Astrocyte of the cerebellum (primary cell): ENCODE results near the gene SHISA7.
A peak's percentile ranks its signal among the peaks of the same experiment; 100 is the strongest.

Experiments used
- DNase-seq: peaks from one replicate; pipeline ENCODE4 v3.0.0-alpha.2; 2011; ENCODE audit warnings: low read depth
- H3K4me3 ChIP-seq: 2 replicates; pipeline ENCODE4 v1.5.1; 2011; ENCODE audit warnings: mild to moderate bottlenecking, low read depth, low read length, moderate library complexity
- in situ Hi-C: cut with HindIII; loops from 2 replicates; pipeline ENCODE4 v1.10.0; 2017; ENCODE audit warnings: low sequenced_read_pairs
- TF ChIP-seq, protein P1 (sequence below): IDR thresholded peaks from 2 replicates; pipeline ENCODE4 v1.5.1; 2012; ENCODE audit warnings: low read length, low read depth, moderate library complexity, mild to moderate bottlenecking; ENCODE audit errors: missing control alignments

The SHISA7 gene

DNA sequence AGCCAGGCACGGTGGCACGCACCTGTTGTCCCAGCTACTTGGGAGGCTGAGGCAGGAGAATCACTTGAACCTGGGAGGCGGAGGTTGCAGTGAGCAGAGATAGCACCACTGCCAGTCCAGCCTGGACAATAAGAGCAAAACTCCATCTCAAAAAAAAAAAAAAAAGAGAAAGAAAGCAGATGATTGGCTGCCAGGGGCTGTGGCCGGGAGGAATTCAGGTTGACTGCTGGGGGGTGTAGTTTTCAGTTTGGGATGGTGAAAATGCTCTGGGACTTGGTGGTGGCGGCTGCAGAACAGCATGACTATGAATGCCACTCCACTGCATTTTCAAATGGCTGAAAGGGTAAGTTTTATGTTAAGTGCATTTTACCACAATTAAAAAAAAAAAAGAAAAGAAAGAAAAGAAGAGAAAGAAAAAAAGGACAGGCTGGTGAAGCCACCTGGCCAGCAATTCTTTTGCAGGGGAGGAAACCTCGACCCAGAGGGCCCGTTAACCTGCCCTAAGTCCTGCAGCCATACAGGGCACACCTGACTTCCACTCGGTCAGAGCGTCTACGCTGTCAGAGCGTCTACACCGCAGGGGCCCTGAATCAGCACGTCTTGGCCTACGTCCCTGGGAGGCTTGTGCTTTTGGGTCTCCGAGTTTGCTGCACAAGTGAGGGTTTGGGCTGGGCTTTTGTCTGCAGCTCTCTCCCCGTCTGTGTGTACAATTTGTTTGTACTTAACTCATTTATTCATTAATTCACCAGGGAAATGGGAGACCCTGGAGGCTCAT is 14.8 kb upstream of the SHISA7 start:
- H3K4me3 ChIP-seq: no peak overlapping the region
- TF ChIP-seq, protein P1, sequence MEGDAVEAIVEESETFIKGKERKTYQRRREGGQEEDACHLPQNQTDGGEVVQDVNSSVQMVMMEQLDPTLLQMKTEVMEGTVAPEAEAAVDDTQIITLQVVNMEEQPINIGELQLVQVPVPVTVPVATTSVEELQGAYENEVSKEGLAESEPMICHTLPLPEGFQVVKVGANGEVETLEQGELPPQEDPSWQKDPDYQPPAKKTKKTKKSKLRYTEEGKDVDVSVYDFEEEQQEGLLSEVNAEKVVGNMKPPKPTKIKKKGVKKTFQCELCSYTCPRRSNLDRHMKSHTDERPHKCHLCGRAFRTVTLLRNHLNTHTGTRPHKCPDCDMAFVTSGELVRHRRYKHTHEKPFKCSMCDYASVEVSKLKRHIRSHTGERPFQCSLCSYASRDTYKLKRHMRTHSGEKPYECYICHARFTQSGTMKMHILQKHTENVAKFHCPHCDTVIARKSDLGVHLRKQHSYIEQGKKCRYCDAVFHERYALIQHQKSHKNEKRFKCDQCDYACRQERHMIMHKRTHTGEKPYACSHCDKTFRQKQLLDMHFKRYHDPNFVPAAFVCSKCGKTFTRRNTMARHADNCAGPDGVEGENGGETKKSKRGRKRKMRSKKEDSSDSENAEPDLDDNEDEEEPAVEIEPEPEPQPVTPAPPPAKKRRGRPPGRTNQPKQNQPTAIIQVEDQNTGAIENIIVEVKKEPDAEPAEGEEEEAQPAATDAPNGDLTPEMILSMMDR: no peak
- in situ Hi-C loops: no loop called here
- DNase-seq: no peak

DNA sequence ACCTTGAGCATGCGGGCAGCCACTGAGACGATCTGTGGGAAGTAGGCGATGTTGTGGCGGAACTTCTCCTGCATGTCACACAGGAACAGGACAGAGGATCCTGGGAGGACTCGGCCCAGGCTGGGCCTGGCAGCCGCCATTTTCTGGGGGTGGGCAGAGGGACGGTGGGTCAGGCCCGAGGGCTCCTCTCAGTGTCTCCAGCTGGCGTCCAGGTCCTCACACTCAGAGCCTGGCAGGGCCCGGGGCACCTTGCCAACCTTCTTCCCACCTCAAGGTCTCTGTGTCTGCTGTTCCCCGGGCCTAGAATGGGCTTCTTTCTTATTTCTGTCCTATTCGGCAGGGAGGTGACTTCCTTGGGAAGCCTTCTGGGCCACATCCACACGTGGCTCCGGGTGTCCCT is 13.2 kb upstream of the SHISA7 start:
- DNase-seq: no peak
- in situ Hi-C loops: no loop called here
- TF ChIP-seq, protein P1: no peak
- no peak overlapping the region for H3K4me3 ChIP-seq

DNA sequence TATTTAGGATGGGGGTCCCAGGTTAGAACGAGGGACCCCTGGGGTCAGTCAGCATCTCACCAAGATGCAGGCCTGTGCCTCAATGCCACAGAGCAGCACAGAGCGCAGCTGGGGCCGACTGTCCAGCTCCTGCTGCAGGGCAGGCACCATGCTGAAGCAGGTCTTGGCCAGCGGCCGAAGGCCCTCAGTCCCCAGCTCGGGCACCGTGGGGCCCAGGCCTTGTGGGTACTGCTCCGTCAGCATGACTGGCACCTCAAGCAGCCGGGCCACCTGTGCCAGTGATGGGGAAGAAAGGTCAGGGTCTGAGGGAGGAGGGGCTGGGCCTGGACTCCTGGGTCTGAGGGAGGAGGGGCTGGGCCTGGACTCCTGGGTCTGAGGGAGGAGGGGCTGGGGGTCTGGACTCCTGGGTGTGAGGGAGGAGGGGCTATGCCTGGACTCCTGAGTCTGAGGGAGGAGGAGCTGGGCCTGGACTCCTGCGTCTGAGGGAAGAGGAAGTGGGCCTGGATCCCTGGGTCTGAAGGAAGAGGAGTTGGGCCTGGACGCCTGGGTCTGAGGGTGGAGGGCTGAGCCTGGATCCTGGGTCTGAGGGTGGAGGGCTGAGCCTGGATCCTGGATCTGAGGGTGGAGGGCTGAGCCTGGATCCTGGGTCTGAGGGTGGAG is 12.6 kb upstream of the SHISA7 start:
- in situ Hi-C loops: no loop called here
- TF ChIP-seq, protein P1: no peak
- no peak for DNase-seq
- no peak overlapping the region for H3K4me3 ChIP-seq

DNA sequence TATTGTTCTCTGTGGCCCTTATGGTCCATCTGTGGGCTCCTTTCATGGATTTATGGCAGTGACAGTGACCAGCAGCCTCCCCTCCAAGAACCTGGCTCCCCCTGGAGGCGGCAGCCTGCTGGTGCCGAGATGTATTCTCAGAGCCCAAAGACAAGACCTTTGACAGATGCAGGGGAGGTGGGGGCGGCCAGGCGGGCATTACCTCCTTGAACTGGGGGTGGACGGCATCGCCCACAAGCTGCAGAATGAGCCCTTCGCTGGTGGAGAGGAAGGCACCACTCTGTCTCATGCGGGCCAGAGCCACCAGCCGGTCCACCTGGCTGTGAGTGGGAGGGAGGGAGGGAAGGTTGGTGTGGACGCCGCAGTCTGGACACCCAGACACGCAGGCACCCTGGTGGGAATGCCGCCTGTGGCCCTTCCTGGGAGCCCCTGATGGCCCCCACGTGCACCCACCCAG is 11.7 kb upstream of the SHISA7 start:
- H3K4me3 ChIP-seq: no peak overlapping the region
- TF ChIP-seq, protein P1: peak; percentile 75
- DNase-seq: no peak
- in situ Hi-C loops: no loop called here

DNA sequence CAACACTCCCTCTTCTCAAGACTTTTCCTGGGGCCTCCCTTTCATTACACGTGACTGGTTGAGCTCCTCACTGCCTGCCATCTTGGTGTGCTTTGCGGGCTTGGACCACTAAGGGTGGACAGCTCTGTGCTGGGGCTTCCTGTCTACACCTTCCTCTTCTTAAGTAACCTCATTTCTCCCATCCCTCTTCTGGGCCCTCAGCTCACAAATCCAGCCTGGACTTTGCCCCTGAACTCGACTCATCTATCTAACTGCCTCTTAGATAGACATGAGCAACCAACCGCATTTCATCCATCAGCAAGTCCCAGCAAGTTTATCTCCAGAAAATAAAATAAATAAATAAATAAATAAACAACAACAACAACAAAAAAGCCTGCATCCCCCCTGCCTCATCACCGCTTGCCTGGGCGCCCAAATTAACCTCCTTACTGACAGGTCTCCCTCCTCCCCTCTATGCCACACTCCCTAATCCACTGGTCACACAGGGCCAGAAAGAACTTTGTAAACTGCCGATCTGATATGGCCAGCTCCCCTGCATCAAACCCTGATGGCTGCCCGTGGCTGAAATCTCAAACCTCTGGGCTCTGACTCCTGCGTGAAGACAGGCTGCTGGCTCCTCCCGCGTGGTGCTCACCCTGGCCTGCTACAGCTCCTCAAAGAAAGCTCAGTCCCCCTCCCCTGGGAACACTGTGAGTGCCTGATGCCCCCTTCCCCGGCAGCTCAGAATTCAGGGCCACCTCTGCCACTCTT is 10.6 kb upstream of the SHISA7 start:
- in situ Hi-C loops: no loop called here
- H3K4me3 ChIP-seq: no peak overlapping the region
- TF ChIP-seq, protein P1: no peak
- no peak for DNase-seq

DNA sequence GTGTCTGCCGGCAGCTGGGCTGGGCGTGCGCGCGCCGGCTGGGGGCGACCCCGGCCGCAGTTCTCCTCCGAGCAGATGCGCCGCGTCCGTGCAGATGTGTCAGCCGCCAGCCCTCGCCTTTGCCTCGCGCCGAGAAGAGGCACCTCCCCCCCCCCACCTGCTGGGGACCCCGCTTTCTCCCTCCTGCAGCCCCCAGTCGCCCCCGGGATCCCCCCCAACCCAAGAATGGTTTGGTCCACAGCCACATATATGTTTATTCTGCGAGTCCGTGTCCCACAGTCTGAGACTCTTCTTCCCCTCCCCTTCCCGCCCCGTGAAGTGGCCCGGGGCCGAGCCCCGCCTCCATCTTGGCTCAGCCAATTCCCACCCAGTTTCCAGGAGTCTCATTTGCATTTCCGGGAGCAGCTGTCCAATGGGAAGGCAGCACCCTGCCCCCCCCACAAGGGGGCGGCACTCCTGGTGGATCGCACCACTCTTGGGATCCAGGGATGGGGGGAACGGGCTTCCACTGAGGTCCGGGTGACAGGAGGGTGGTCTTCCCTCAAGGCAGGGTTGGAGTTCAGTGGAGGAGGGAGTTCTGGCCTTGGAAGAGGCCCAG is 9.7 kb upstream of the SHISA7 start:
- no peak overlapping the region for H3K4me3 ChIP-seq
- DNase-seq: no peak
- TF ChIP-seq, protein P1: no peak
- in situ Hi-C loops: no loop called here
